MM.1S (cell line): ENCODE measurements around the gene PLEKHA1.

Experiments used
- DNase-seq: peaks from one replicate; pipeline ENCODE4 v3.0.0-alpha.2; 2015
- H2AFZ ChIP-seq: fragments of 300-600 bp; sonication (generic); 2 replicates; pipeline ENCODE4 v1.6.0; 2016; ENCODE audit warnings: antibody characterized with exemption, low read length
- H3F3A ChIP-seq: fragments of 300-600 bp; sonication (generic); 2 replicates; pipeline ENCODE4 v1.6.1; 2016; ENCODE audit warnings: mild to moderate bottlenecking, antibody characterized with exemption, low read length, moderate library complexity, mixed read lengths; ENCODE audit not compliant: insufficient read depth
- H3K27ac ChIP-seq: fragments of 300-600 bp; sonication (generic); 2 replicates; pipeline ENCODE4 v1.5.1; 2016; ENCODE audit warnings: mild to moderate bottlenecking, low read length
- H3K27me3 ChIP-seq: fragments of 300-600 bp; sonication (generic); replicated peaks from 2 replicates; pipeline ENCODE4 v1.6.0; 2016; ENCODE audit warnings: low read length; ENCODE audit not compliant: insufficient read depth
- H3K36me3 ChIP-seq: fragments of 300-600 bp; sonication (generic); replicated peaks from 2 replicates; pipeline ENCODE4 v1.6.1; 2016; ENCODE audit warnings: mild to moderate bottlenecking, low read length, mixed read lengths; ENCODE audit not compliant: insufficient read depth
- H3K4me1 ChIP-seq: fragments of 300-600 bp; sonication (generic); 2 replicates; pipeline ENCODE4 v1.6.1; 2016; ENCODE audit warnings: low read length, mixed read lengths
- H3K4me2 ChIP-seq: fragments of 300-600 bp; sonication (generic); 2 replicates; pipeline ENCODE4 v1.6.0; 2016; ENCODE audit warnings: low read depth, low read length
- H3K4me3 ChIP-seq: fragments of 300-600 bp; sonication (generic); 2 replicates; pipeline ENCODE4 v1.5.1; 2016; ENCODE audit warnings: low read length, mixed read lengths
- H3K79me2 ChIP-seq: fragments of 300-600 bp; sonication (generic); 2 replicates; pipeline ENCODE4 v1.6.1; 2016; ENCODE audit warnings: mixed run types, low read length, mixed read lengths
- H3K9ac ChIP-seq: fragments of 300-600 bp; sonication (generic); 2 replicates; pipeline ENCODE4 v1.6.1; 2016; ENCODE audit warnings: low read length, mixed read lengths
- H3K9me2 ChIP-seq: fragments of 300-600 bp; sonication (generic); replicated peaks from 2 replicates; pipeline ENCODE4 v1.6.1; 2016; ENCODE audit warnings: mild to moderate bottlenecking, low read length, mixed read lengths; ENCODE audit not compliant: insufficient read depth
- H3K9me3 ChIP-seq: fragments of 300-600 bp; sonication (generic); replicated peaks from 2 replicates; pipeline ENCODE4 v1.6.1; 2016; ENCODE audit warnings: mild to moderate bottlenecking, low read length, mixed read lengths; ENCODE audit not compliant: insufficient read depth
- H4K20me1 ChIP-seq: fragments of 300-600 bp; sonication (generic); 2 replicates; pipeline ENCODE4 v1.6.1; 2016; ENCODE audit warnings: mild to moderate bottlenecking, low read length, moderate library complexity, mixed read lengths; ENCODE audit not compliant: insufficient read depth
- CTCF ChIP-seq: fragments of 300-600 bp; sonication (generic); IDR thresholded peaks from 2 replicates; pipeline ENCODE4 v1.5.1; 2016; ENCODE audit warnings: antibody characterized with exemption, low read length, mixed read lengths
- EZH2 ChIP-seq: fragments of 300-600 bp; sonication (generic); optimal IDR thresholded peaks from 2 replicates; pipeline ENCODE3; 2017; ENCODE audit warnings: low read depth, mild to moderate bottlenecking, antibody characterized with exemption, low read length, mixed read lengths
- EZH2phosphoT487 ChIP-seq: fragments of 300-600 bp; sonication (generic); IDR thresholded peaks from 2 replicates; pipeline ENCODE4 v1.6.1; 2018; ENCODE audit warnings: antibody characterized with exemption, low read length

PLEKHA1 gene

GRCh38 chr10:122346326-122346950 lies 28.1 kb upstream of the PLEKHA1 start:
- Histone ChIP-seq H3K79me2 (no peaks in the 10 kb centered on the region), H3K27ac (no peak overlapping the region), H3K27me3 (0 out of 2 replicates have a peak, but pooled peaks cover 3% of the 10 kb centered on the region), H3K9ac (no peak overlapping the region), H3K4me3 (no peak overlapping the region), H3K9me2 (no peaks in the 10 kb centered on the region), H2AFZ (no peak overlapping the region), H4K20me1 (no peaks in the 10 kb centered on the region), H3K9me3 (no peaks in the 10 kb centered on the region), H3K4me1 (no peaks in the 10 kb centered on the region), H3K4me2 (no peak overlapping the region), H3K36me3 (no peaks in the 10 kb centered on the region), H3F3A (no peaks in the 10 kb centered on the region)
- DNase-seq = no peak
- no peak for TF ChIP-seq CTCF
- no peak for TF ChIP-seq EZH2phosphoT487
- no peak for TF ChIP-seq EZH2

- TF ChIP-seq CTCF (no peak), EZH2 (no peak), EZH2phosphoT487 (no peak)
- Histone ChIP-seq H3K4me3 (no peak overlapping the region), H3K9ac (no peak overlapping the region), H3K36me3 (no peaks in the 10 kb centered on the region), H3K27ac (no peak overlapping the region), H3F3A (no peaks in the 10 kb centered on the region), H3K9me2 (no peaks in the 10 kb centered on the region), H2AFZ (no peak overlapping the region), H4K20me1 (no peaks in the 10 kb centered on the region), H3K79me2 (no peaks in the 10 kb centered on the region), H3K4me2 (no peak overlapping the region), H3K9me3 (no peaks in the 10 kb centered on the region), H3K4me1 (no peaks in the 10 kb centered on the region), H3K27me3 (0 out of 2 replicates have a peak, but pooled peaks cover 3% of the 10 kb centered on the region)
- no peak for DNase-seq
These were observed 27.2 kb upstream of the PLEKHA1 start for GRCh38 chr10:122347170-122347841.

GRCh38 chr10:122348512-122348911 lies 26.0 kb upstream of the PLEKHA1 start:
- TF ChIP-seq CTCF (no peak), EZH2 (no peak), EZH2phosphoT487 (no peak)
- Histone ChIP-seq H3K9me2 (no peaks in the 10 kb centered on the region), H2AFZ (no peak overlapping the region), H3K9ac (no peak overlapping the region), H3K27ac (no peak overlapping the region), H3K36me3 (no peaks in the 10 kb centered on the region), H4K20me1 (no peaks in the 10 kb centered on the region), H3K27me3 (0 out of 2 replicates have a peak, but pooled peaks cover 4% of the 10 kb centered on the region), H3K79me2 (no peaks in the 10 kb centered on the region), H3K9me3 (no peaks in the 10 kb centered on the region), H3K4me3 (no peak overlapping the region), H3F3A (no peaks in the 10 kb centered on the region), H3K4me2 (no peak overlapping the region), H3K4me1 (no peaks in the 10 kb centered on the region)
- no peak for DNase-seq
